Head of caudate nucleus (tissue), 42 donors: Measurements from ENCODE around the gene KCNV2.

Source experiments
- DNase-seq, 42 donors: peaks; one replicate each; pipeline versions ENCODE4 v3.0.0 to v3.0.0-alpha.2; 2020 to 2021; ENCODE audit warnings: mixed read lengths in 7 of 42
- intact Hi-C: fragments of 100-400 bp; cut with DNase I; formaldehyde crosslinking; loops from one replicate; pipeline ENCODE4 v1.15.0; 2022

The KCNV2 gene

DNA sequence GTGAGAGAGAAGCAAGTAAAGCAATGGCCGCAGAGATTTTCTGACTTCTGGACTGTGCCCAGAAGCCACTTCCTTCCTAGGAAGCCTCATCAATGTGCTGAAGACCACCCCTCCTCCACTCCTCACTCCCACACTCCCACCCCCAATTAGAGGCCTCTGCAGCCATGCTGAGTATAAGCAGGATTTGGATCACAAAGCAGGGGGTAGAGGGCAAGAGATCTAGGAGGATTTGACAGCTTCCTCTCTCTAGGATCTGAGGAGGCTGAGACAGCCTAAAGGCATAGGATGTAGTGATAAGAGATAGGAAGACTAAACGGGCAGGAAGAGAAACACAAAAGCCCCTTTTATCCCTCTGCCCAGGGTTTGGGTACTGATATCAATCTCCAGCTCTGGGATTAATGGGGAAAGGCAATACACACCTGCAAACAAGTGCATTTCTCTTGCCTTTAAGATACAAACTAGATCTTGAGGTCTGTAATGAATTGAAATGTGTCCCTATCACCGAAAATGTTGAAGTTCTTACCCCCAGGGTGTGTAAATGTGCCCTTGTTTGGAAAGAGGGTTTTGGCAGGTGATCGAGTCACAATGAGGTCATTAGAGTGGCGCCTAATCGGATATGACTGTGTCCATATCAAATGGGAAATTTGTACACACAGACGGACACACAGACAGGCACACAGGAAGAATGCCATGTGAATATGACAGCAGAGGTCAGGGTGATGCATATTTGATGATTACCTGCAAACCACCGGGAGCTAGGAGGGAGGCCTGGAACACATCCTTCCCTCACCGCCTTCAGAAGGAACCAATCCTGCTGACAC is 28.5 kb downstream of the KCNV2 start:
- DNase-seq, result peak in 1 of 42 donors; percentile 20

DNA sequence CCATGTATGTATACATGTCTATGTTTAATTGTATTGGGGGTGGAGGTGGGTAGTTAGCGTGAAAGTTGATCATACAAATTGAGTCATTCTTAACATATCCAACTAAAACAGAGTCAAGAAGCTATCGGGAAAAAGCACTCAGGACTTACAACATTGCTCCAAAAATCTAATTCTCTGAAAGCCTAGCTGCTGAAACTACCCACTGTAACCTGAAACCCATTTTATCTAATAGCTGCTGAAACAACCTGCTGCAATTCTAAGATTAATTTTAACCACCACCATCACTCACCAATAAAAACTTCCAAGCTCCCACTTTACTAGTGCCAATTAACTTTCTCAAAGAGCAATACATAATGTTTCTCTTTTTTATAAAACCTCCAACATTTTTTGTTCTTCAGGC is 32.2 kb downstream of the KCNV2 start:
- intact Hi-C loops, result no loop called here
- DNase-seq, result no peak

More for the DNA sequence above, 28.5 kb downstream of the KCNV2 start:
- intact Hi-C loops, result no loop called here

DNA sequence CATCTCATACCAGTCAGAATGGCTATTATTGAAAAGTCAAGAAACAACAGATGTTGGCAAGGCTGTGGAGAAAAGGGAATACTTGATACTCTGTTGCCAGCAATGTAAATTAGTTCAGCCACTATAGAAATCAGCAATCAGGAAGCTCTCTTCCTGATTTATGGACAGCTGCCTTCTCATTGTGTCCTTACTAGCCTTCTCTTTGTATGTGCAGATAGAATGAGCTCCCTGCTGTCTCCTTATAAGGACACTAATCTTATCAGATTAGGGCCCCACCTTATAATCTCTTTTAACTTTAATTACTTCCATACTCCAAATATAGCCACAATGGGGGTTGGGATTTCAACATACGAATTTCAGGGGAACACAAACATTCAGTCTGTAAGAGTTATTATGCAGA is 38.0 kb downstream of the KCNV2 start:
- DNase-seq, result no peak
- intact Hi-C loops, result no loop called here

DNA sequence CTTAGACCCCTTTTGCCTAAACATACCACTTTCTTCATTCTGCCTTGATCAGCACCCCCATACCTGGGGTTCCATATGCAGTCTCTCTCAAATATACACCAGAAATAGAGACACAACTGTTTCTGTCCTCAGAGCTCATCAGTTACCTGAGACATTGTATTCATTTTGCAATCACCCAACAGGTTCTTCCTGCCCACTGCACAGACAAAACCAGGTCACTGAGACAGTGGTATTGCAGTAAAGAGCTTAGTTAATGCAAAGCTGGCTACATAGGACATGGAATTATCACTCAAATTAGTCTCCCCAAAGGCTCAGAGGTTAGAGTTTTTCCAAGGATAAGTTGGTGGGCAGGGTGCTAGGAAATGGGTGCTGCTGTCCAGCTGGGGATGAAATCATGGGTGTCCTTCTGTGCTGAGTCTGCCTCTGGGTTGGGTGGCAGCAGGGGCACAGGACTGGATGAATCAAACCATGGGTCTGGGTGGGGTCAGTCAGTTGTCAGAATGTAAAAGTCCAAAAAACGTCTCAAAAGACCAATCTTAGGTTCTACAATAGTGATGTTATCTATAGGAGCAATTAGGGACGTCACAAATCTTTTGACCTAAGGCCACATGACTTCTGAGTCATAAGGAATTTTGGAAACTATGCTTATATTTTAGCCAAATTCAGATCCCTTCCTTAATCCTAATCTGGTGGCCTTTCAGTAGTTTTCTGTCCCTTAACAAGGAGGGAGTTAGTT is 41.0 kb downstream of the KCNV2 start:
- intact Hi-C loops, result no loop called here

DNA sequence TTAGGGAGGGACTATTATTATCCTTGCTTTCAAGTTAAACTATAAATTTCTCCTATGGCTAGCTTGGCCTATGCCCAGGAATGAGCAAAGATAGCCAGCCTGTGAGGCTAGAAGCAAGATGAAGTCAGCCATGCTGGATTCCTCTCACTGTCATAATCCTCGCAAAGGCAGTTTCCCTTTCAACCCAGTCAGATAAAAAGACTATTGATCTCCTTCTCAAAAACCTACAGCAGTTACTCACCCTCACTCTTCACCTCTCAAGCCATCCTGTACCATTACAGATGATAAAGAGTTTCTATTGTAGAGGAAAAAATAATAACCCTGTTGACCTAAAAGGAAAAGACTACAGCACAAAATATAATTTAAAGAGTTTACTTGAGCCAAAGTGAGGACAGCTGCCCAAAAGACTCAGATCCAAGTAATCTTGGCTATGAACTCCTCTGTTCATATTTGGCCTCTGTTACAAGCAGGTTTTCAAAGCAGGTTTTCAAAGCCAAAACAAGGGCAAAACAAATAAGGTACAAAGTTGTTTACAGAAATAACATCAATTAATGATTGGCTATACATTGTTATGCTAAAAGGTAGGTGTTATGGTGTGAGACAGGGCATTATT is 41.7 kb downstream of the KCNV2 start:
- no peak for DNase-seq
- intact Hi-C loops, result no loop called here

More for the DNA sequence above, 41.0 kb downstream of the KCNV2 start:
- no peak for DNase-seq

DNA sequence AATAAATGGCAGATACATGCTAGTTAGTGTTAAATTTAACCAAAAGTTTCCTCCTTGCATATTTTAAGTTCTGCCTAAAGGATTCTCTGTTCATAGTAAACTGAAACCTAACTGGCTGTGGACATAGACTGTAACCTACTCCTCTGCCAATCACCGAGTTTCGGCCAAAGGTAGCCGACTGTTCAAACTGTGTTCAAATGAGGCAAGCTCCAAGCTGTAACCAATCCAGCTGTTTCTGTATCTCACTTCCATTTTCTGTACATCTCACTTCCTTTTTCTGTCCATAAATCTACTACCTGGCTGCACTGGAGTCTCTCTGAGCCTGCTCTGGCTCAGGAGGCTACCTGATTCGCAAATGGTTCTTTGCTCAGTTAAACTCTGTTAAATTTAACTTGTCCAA is 44.1 kb downstream of the KCNV2 start:
- intact Hi-C loops, result no loop called here
- DNase-seq, result no peak

DNA sequence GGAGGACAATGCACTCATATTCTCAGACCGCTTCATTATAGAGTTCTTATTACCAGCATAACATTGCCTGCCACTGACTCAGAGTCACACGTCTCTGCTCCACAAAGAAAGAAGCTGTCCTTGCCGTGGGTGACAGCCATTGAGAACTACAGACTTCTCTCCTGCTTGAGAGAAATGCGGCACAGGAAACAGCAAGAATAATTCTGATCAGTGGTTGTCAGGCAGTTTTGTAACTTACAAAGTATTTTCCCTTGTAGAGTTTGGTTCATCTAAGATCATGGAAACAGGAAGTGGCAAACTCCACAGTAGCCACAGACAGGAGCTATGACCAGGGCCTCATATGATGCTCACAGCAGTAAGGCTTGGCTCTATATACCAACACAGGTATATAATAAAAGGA is 47.0 kb downstream of the KCNV2 start:
- DNase-seq, result peak in 22 of 42 donors; percentile 2 to 59 (median 14)
- intact Hi-C loops, result no loop called here

DNA sequence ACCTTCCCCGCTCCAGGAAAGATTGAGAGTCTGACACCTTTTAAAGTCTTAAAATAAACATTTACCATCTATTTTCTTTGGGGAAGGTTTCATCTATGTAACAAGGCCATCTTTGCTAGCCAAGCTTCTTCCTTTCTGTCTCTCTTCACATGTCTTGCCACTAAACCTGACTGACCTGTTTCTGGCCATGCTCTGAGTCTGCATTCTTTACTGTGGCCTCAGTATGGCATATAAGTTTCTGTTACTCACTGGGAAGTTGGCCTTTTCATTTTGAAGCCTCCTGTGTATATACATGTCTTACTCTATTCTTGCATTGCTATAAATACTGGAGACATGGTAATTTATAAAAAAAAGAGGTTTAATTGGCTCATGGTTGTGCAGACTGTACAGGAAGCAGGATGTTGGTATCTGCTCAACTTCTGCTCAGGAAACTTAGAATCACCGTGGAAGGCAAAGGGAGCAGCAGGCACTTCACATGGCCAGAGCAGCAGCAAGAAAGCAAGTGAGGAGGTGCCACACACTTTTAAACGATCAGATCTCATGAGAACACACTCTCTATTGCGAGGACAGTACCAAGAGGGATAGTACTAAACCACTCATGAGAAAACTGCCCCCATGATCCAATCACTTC is 48.1 kb downstream of the KCNV2 start:
- intact Hi-C loops, result no loop called here
- no peak for DNase-seq

DNA sequence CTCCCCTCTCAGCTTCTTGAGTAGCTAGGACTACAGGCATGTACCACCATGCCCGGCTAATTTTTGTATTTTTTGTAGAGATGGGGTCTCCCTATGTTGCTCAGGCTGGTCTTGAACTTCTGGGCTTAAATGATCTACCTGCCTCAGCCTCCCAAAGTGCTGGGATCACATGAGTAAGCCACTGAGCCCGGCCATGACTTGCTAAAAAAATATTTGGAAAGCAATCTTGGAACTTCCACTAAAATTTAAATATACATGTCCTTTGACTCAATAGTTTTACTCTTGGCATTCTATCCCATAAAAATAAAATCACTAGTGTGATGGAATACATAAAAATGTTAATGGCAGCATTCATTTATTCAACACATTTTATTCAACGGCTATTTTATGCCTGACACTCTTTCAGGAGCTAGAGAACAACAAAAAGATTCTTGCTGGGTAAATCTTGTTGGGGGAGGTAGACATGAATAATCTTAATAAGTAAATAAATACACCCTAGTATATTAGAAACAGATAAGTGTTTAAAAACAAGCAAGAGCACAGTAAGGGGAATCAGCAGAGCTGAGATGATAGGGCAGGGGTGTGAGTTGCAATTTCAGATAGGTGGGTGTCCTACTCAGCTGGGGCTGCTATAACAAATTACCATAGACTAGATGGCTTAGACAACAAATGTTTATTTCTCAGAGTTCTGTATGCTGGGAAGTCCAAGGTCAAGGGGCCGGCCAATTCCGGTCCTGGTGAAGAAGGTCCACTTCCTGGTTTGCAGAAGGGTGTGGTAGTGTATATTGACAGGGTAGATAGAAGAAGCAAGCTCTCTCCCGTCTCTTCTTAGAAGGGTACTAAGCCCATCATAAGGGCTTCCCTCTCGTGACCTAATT is 50.7 kb downstream of the KCNV2 start:
- no peak for DNase-seq
- intact Hi-C loops, result no loop called here

DNA sequence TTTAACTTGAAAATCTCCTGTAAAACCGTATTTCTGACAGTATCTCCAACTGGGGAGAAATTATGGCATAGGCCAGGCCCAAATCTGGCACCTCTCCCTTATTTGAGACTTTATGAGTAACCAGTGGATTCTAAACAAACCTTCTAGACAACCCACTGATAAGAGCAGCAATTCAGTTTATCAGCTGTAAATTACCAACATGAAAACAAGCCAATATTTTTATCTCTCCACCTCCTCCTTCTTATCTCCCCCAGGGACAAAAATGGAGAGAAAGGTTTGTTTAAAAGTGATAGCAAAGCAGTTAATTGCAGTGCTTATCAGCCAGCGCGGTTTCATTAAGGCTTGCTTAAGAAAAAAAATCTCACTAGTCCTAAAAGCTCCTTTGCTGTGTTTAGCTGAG is 53.8 kb downstream of the KCNV2 start:
- intact Hi-C loops, result no loop called here
- no peak for DNase-seq

DNA sequence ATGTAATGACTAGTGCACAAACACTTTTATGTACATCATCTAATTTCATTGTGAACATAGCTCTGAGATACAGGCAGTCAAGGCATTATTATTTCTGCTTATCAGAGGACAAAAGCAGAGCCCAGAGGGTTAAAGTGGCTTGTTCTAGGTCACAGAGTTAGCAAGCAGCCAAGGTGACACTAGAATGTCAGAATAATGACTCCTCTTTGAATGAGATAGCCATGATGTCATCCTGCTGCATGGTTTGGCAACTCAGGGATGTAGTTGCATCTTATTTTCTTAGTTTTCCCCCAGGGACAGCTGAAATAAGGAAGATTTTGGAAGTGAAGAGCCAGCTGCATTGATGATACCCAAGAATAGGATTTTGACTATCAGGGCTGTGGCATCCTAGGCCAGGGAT is 54.4 kb downstream of the KCNV2 start:
- no peak for DNase-seq

DNA sequence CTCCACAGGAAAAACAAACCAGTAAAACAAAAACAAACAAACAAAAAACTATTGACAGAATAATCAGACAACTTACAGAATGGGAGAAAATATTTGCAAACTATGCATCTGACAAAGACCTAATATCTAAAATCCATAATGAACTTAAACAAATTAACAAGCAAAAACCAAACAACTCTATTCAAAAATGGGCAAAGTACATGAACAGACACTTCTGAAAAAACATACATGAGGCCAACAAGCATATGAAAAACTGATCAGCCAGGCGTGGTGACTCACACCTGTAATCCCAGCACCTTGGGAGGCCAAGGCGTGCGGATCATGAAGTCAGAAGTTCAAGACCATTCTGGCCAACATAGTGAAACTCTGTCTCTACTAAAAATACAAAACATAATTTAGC is 60.1 kb downstream of the KCNV2 start:
- intact Hi-C loops, result no loop called here

More for the DNA sequence above, 54.4 kb downstream of the KCNV2 start:
- intact Hi-C loops, result no loop called here

DNA sequence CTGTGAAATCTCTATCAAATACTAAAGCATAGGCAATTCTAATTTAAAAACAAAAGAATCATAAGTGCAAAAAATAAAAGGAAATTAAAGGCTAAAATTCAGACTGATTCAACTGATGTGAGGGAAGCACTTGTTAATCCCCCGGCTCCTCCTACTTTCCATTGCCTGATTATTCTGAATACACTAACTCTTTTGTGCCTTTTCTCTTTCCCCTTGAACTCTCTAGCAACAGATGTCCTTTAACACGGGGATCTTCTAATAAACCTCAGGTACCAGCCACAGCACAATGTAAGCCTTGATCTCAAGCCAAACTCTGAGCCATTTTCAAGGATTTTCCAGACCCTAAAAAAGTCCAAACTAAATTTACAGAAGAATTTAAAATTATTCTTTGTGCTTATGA is 61.5 kb downstream of the KCNV2 start:
- DNase-seq, result no peak

More for the DNA sequence above, 60.1 kb downstream of the KCNV2 start:
- DNase-seq, result no peak

More for the DNA sequence above, 61.5 kb downstream of the KCNV2 start:
- intact Hi-C loops, result no loop called here
